Gastroesophageal sphincter (tissue), 4 donors: ENCODE measurements around the gene LIPJ. TPM values are rescaled to one million over a fixed set of nuclear protein-coding genes. Genes with fewer than 3 reads are reported as not detected.

ENCODE experiments used
- ATAC-seq: fragments of 150-250 bp; one replicate; pipeline ENCODE4 v1.9.1; 2016; ENCODE audit warnings: mild to moderate bottlenecking, moderate library complexity
- H3K27ac ChIP-seq, 4 donors: fragments of 200-600 bp; sonication (generic) in 3 of 4; 1 replicate in 3 of 4; 2 replicates in 1 of 4; pipeline ENCODE4 v1.5.1; 2016 to 2019
- H3K27me3 ChIP-seq: fragments of 200-600 bp; sonication (generic); one replicate; pipeline ENCODE4 v1.5.1; 2019
- H3K36me3 ChIP-seq, 2 donors: fragments of 200-600 bp; sonication (generic); one replicate each; pipeline ENCODE4 v1.5.1; 2019; ENCODE audit warnings: control low read depth in 1 of 2
- H3K4me1 ChIP-seq, 3 donors: fragments of 200-600 bp; sonication (generic); 1 replicate in 2 of 3; 2 replicates in 1 of 3; pipeline ENCODE4 v1.5.1; 2016 to 2019; ENCODE audit warnings: control low read depth in 2 of 3
- H3K4me3 ChIP-seq, 2 donors: fragments of 200-600 bp; sonication (generic); one replicate each; pipeline ENCODE4 v1.5.1; 2019; ENCODE audit warnings: mild to moderate bottlenecking in 1 of 2, moderate library complexity in 1 of 2
- H3K9me3 ChIP-seq, 3 donors: fragments of 200-600 bp; sonication (generic); one replicate each; pipeline ENCODE4 v1.5.1; 2017 to 2019; ENCODE audit warnings: control low read depth in 2 of 3
- CTCF ChIP-seq, 4 experiments: fragments of 200-600 bp in 2 of 4; fragments of 450-650 bp in 2 of 4; sonication (generic) in 1 of 4; IDR thresholded peaks; one replicate each; pipeline ENCODE4 v1.5.1; 2017 to 2019; ENCODE audit warnings: antibody characterized with exemption in 4 of 4, mild to moderate bottlenecking in 2 of 4, moderate library complexity in 2 of 4
- EP300 ChIP-seq: sonication (generic); formaldehyde crosslinking; IDR thresholded peaks from one replicate; pipeline ENCODE4 v1.6.1; 2017; ENCODE audit warnings: antibody characterized with exemption, mild to moderate bottlenecking
- POLR2A ChIP-seq, 2 donors: fragments of 450-650 bp; IDR thresholded peaks; one replicate each; pipeline ENCODE4 v1.6.1; 2017; ENCODE audit warnings: antibody characterized with exemption in 2 of 2, mild to moderate bottlenecking in 2 of 2, moderate library complexity in 1 of 2
- POLR2AphosphoS5 ChIP-seq: sonication (generic); formaldehyde crosslinking; IDR thresholded peaks from one replicate; pipeline ENCODE4 v1.6.1; 2017; ENCODE audit warnings: antibody characterized with exemption
- WGBS, 2 donors: methylation state at CpG; one replicate each; pipeline ENCODE4 v1.1.5; 2018; ENCODE audit warnings: low coverage in 1 of 2; 5-methylcytosine and 5-hydroxymethylcytosine counted together
- total RNA-seq, 4 donors: library from RNA; depleted of rRNA; stranded (reverse); fragments of >200 nt; gene quantifications; one replicate each; pipeline ENCODE4 v1.1.0, GENCODE V29; 2016

LIPJ gene
- total RNA-seq, 4 donors from 2014 or later = 0.12 to 0.13 TPM; not detected in 2

DNA sequence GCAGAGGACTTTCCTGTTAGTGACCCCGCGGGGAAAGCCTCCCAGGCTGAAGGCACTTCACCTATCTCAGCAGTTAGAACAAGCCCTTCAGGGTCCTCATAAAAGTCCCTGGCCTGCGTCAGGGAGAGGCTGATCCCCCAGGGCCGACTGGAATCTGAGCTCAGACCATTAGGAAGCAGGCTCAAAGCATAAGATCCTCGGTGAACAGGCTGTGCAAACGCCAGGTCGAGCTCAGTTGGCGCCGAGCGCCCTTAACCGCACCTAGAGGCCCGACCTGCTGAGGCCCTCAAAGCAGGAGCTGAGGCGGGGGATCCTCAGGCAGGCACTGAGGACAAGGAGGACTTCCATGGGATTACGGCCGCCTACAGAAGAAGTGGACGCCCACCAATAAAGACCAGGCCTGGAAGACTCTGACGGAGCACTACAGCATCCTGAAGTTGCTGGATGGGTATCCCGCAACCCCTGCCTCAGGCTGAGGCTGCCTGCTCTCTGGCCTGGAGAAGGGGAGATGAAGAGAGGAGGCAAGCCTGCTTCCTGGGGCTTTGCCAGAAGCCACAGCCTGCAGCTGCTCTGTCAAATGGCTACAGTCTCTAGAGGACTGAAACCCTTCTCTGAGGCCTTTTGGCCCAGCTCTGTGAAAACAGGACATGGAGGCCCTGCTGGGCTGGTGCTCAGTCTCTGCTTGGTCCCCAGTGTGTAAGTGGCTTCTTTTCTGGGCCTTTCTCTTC lies 29.9 kb downstream of the LIPJ start:
- no peak overlapping the region for H3K27ac ChIP-seq

GRCh38 chr10:88617772-88618300 lies 31.3 kb downstream of the LIPJ start:
- Histone ChIP-seq H3K36me3 (no peaks in the 10 kb centered on the region), H3K27me3 (no peaks in the 10 kb centered on the region), H3K4me3 (no peak overlapping the region), H3K27ac (no peak overlapping the region), H3K9me3 (peaks cover 0 to 3% (median 0%) of the 10 kb centered on the region in 3 donors), H3K4me1 (no peaks in the 10 kb centered on the region)
- 54 to 90% methylated on average over 1 of the region's 1 CpG for WGBS, 2 donors
- no peak for TF ChIP-seq POLR2AphosphoS5
- ATAC-seq = no peak

More for the DNA sequence above, 29.9 kb downstream of the LIPJ start:
- H3K4me3 ChIP-seq = no peak overlapping the region
- TF ChIP-seq CTCF (IDR thresholded peaks at IDR 0.05) = no peak
- no peak for TF ChIP-seq EP300
- no peak for TF ChIP-seq POLR2AphosphoS5
- ATAC-seq = no peak
- H3K4me1 ChIP-seq = no peaks in the 10 kb centered on the region
- peaks cover 0 to 3% (median 0%) of the 10 kb centered on the region in 3 donors for H3K9me3 ChIP-seq
- no peaks in the 10 kb centered on the region for H3K27me3 ChIP-seq
- WGBS, 2 donors = 85 to 94% methylated on average over 3 to 7 of the region's 18 CpGs
- H3K36me3 ChIP-seq = no peaks in the 10 kb centered on the region

DNA sequence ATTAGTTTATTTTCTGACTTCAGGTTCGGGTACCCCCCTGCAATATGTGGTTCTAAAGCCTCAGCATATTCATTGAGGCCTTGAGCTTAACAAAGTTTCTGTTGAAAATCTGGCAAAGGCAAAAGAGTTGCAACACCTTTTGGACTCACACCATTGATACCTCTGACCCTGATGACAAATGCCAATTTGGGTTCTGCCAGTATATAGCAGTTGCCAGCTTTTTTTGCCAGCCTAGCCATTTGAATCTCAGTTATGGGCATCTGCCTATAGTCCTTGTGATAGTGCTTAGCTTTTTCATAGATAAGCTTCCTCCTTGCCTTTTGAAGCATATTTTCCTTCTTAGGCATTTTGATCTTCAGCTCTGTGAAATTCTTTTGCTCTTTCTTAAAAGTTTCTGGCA lies 31.9 kb downstream of the LIPJ start:
- Histone ChIP-seq H3K36me3 (no peaks in the 10 kb centered on the region), H3K27ac (no peak overlapping the region), H3K9me3 (peaks cover 0 to 3% (median 0%) of the 10 kb centered on the region in 3 donors), H3K4me3 (no peak overlapping the region), H3K4me1 (no peaks in the 10 kb centered on the region), H3K27me3 (no peaks in the 10 kb centered on the region)
- ATAC-seq = no peak
- no peak for TF ChIP-seq CTCF (IDR thresholded peaks at IDR 0.05)
- TF ChIP-seq EP300 = no peak
- WGBS, 2 donors = 50 to 88% methylated on average over 1 of the region's 1 CpG

- Histone ChIP-seq H3K36me3 (no peaks in the 10 kb centered on the region), H3K4me3 (no peak overlapping the region), H3K27me3 (no peaks in the 10 kb centered on the region), H3K27ac (no peak overlapping the region), H3K4me1 (no peaks in the 10 kb centered on the region), H3K9me3 (peaks cover 0 to 3% (median 0%) of the 10 kb centered on the region in 3 donors)
- no peak for ATAC-seq
- WGBS, 2 donors = 75 to 78% methylated on average over 1 of the region's 1 CpG
- TF ChIP-seq CTCF (IDR thresholded peaks at IDR 0.05) = no peak
- TF ChIP-seq POLR2AphosphoS5 = no peak
- no peak for TF ChIP-seq POLR2A (IDR thresholded peaks at IDR 0.05)
- TF ChIP-seq EP300 = no peak
Observed at GRCh38 chr10:88620441-88620840, 33.9 kb downstream of the LIPJ start.

DNA sequence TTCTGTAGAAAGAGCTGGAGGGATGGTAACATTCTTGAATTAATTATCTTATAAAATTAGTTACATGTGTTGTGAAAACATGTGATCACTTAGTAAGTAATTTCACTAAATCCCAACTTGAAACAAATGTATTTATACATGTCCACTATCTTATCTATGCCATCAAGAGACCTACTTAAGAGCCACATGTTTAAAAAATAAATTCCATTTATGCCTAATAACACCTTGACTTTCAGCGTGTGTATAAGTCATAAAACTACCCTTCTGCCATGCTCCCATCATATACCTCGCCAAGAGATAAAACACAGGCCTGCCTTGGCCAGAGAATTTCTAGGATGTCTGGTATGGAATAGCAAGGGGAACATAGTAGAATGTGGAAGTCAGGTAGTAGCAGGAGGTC lies 37.3 kb downstream of the LIPJ start:
- Histone ChIP-seq H3K27ac (no peak overlapping the region), H3K4me3 (no peak overlapping the region), H3K27me3 (no peaks in the 10 kb centered on the region), H3K9me3 (peaks cover 0 to 9% (median 0%) of the 10 kb centered on the region in 3 donors), H3K4me1 (no peaks in the 10 kb centered on the region), H3K36me3 (no peaks in the 10 kb centered on the region)
- 68 to 78% methylated on average over 2 of the region's 2 CpGs for WGBS, 2 donors
- TF ChIP-seq POLR2A (IDR thresholded peaks at IDR 0.05) (no peak), POLR2AphosphoS5 (no peak), CTCF (IDR thresholded peaks at IDR 0.05) (no peak), EP300 (no peak)
- no peak for ATAC-seq
